NCI-H1417 treated with DMSO at 0.1 percent for 48 hours (cell line): Measurements from ENCODE around the gene ABCG4.

Experiments used
- DNase-seq: peaks from one replicate; lab custom pipeline; 2025; lab: John Stamatoyannopoulos, UW

Gene ABCG4

DNA sequence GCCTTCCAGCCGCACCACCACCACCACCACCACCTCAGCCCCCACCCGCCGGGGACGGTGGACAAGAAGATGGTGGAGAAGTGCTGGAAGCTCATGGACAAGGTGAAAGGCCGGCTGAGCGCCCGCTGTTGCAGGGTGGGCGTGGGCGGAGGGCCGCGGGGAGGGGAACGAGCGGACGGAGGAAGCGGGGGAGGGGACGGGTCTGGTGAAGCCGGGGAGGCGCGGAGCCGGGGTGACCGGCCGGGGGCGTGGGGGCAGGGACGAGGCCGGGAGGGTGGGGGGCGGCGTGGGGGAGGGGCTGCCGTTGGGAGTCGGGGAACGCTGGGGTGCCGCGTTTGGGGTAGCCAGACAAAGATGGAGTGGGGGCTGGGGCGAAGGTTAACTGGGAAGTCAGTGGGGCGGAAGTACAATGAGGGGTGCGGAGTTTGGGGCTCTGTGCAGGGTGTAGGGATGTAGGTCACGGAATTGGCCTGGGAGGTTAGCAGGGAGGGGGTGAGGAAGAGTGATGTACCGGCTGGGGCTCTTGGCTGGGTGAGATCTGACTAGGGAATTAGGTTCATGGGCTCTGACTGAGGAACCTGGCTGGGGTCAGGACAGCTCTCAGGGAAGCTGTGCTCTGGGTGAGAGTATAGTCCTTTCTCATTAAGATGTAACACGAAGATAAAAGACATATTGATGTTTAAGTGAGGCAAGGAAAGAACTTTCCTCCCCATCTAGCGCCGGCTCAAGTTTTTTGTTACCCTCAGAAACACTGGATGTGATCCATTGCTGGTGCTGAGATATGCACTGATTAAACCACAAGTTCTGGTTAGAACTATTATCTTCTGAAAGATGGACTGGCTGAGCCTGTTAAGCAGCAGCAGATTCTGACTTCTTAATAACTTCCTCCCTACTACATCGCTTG is 57.9 kb downstream of the ABCG4 start:
- DNase-seq, result no peak

GRCh38 chr11:119207415-119207960 is 58.6 kb downstream of the ABCG4 start:
- no peak for DNase-seq

- no peak for DNase-seq
Measured at GRCh38 chr11:119209186-119209585, 60.3 kb downstream of the ABCG4 start.

GRCh38 chr11:119210050-119210449 is 61.2 kb downstream of the ABCG4 start:
- DNase-seq, result no peak
